HG03097 (cell line): ENCODE data around the gene KRTAP10-6.
"Not testable (repeated sequence)": the region's sequence is repeated elsewhere in the genome, so short reads cannot be mapped to it uniquely, and the experiment has no call there.

ENCODE experiments used
- ATAC-seq: cut with Tn5 transposase; IDR thresholded peaks from one replicate; pipeline ENCODE4 v1.9.1; 2021; ENCODE audit not compliant: unreplicated experiment, low FRiP score

Gene KRTAP10-6

GRCh38 chr21:44618504-44618903 is 26.2 kb upstream of the KRTAP10-6 start:
- ATAC-seq: no peak

- ATAC-seq: no peak
Measured at GRCh38 chr21:44617071-44617501, 24.8 kb upstream of the KRTAP10-6 start.

- no peak for ATAC-seq
Measured at GRCh38 chr21:44616591-44616926, 24.3 kb upstream of the KRTAP10-6 start.

GRCh38 chr21:44615911-44616590 is 23.7 kb upstream of the KRTAP10-6 start:
- no peak for ATAC-seq

GRCh38 chr21:44615466-44615865 is 23.2 kb upstream of the KRTAP10-6 start:
- no peak for ATAC-seq

GRCh38 chr21:44614961-44615391 is 22.7 kb upstream of the KRTAP10-6 start:
- ATAC-seq: no peak

GRCh38 chr21:44614161-44614631 is 21.9 kb upstream of the KRTAP10-6 start:
- no peak for ATAC-seq

GRCh38 chr21:44613386-44614155 is 21.3 kb upstream of the KRTAP10-6 start:
- ATAC-seq: no peak

- no peak for ATAC-seq
Measured at GRCh38 chr21:44612669-44613229, 20.4 kb upstream of the KRTAP10-6 start.

GRCh38 chr21:44612029-44612486 is 19.8 kb upstream of the KRTAP10-6 start, which contains the start of gene KRTAP10-8:
Gene KRTAP10-8 (plus strand): TSS chr21:44612079. CDS start chr21:44612101, 22 bp downstream.
- no peak for ATAC-seq

GRCh38 chr21:44611551-44611950 is 19.2 kb upstream of the KRTAP10-6 start:
- no peak for ATAC-seq

GRCh38 chr21:44610157-44610843 is 18.0 kb upstream of the KRTAP10-6 start:
- not testable (repeated sequence) for ATAC-seq

- ATAC-seq: no peak
Measured at GRCh38 chr21:44609193-44609592, 16.9 kb upstream of the KRTAP10-6 start.

- ATAC-seq: no peak
Measured at GRCh38 chr21:44606495-44606894, 14.2 kb upstream of the KRTAP10-6 start.

- no peak for ATAC-seq
Measured at GRCh38 chr21:44603911-44604310, 11.6 kb upstream of the KRTAP10-6 start.

- ATAC-seq: no peak
Measured at GRCh38 chr21:44603109-44603875, 11.0 kb upstream of the KRTAP10-6 start.

- no peak for ATAC-seq
Measured at GRCh38 chr21:44602463-44602850, 10.2 kb upstream of the KRTAP10-6 start.

GRCh38 chr21:44601596-44602462 is 9.5 kb upstream of the KRTAP10-6 start:
- ATAC-seq: no peak

- ATAC-seq: not testable (repeated sequence)
Measured at GRCh38 chr21:44601091-44601490, 8.8 kb upstream of the KRTAP10-6 start.
